Fibroblast of skin of right quadriceps (primary cell): Measurements from ENCODE around the gene KCNAB1.
A peak's percentile ranks its signal among the peaks of the same experiment; 100 is the strongest.

Experiments
- DNase-seq: peaks from one replicate; pipeline ENCODE4 v3.0.0-alpha.2; 2013

KCNAB1 gene

DNA sequence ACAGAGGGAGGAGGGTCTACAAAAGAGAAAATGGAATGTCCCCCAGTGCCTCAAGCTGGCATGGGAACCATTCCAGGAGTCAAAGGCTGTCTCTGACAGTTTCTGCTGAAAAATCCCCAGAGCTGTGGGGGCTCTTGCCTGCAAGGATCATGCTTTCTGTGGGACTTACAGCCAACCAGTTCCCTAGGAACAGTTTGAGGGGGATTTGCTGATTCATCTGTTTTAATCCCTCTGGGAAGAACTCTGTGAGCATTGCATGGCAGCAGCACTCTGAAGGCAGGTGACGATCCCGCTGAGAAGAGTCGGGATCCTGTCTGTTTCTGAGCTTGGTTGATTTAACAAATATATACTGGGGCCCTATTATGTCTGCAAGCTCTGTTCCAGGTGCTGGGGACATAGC, 258.5 kb downstream of the KCNAB1 start:
- DNase-seq: no peak

DNA sequence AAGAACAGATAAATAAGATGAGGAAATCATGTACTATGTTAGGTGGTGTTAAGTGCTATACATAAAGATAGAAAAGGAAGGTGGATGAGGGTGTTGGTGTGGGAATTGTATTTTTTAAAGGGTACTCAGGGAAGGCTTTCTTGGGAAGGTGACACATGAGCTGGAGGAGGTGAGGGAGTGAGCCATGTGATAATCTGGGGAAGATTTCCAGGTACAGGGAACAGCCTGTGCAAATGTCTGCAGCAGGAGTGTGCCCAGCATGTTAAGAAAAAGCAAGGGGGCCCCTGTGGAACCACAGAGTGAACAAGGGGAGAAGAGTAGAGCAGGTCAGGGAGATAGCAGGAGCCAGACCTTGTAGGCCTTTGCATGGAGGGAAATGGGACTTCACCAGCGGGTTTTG, 258.9 kb downstream of the KCNAB1 start:
- no peak for DNase-seq

GRCh38 chr3:156381253-156381652, 260.9 kb downstream of the KCNAB1 start:
- no peak for DNase-seq

- DNase-seq: peak; percentile 5
Observed at GRCh38 chr3:156382458-156383346, 262.3 kb downstream of the KCNAB1 start.

DNA sequence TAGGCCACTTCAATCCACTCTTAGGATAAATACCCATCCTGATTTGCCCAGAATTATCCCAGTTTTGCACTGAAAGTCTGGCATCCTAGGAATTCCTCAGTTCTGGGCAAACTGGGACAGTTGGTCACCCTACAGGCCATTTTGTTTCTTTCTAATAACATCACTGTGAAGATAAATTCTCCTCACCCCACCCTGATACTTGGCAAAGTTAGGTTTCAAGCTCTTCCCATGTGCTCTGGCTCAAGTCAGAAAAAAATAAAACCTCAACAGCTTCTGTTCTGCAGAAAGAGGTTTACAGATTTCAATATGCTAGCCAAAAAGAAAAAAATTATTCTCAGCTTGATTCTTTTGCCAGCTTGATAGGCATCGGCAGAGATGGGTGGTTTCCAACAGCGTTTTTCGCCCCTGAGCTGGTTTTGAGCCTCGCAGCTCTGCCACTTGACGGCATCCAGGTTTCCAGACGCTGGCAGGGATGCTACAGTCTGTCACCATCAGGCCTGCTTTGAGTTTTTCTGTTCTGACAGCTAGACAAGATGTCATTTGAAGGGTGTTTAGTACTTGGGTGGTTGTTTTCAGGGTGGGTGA, 263.2 kb downstream of the KCNAB1 start:
- DNase-seq: no peak

GRCh38 chr3:156388497-156389448, 268.4 kb downstream of the KCNAB1 start:
- peak; percentile 98 for DNase-seq

DNA sequence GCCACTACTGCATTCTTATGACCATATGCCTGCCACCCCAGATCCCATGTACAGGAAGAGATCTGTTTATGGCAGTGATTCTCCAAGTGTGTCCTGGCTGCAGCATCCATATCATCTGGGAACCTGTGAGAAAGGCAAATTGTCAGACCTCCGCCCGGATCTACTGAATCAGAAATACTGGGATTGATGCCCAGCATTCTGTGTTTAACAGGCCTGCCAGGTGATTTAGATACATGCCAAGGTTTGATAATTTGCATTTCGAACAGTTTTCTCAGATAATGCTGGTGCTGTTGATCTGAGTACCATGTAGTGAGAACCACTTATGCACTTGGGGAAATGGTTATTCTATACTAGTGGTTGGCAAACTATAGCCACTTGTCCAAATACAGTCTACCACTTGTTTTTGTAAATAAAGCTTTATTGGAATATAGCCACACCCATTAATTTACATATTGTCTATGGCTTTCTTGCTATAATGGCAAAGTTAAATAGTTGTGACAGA, 269.1 kb downstream of the KCNAB1 start:
- DNase-seq: no peak

- DNase-seq: no peak
Observed at GRCh38 chr3:156390846-156391245, 270.5 kb downstream of the KCNAB1 start.

DNA sequence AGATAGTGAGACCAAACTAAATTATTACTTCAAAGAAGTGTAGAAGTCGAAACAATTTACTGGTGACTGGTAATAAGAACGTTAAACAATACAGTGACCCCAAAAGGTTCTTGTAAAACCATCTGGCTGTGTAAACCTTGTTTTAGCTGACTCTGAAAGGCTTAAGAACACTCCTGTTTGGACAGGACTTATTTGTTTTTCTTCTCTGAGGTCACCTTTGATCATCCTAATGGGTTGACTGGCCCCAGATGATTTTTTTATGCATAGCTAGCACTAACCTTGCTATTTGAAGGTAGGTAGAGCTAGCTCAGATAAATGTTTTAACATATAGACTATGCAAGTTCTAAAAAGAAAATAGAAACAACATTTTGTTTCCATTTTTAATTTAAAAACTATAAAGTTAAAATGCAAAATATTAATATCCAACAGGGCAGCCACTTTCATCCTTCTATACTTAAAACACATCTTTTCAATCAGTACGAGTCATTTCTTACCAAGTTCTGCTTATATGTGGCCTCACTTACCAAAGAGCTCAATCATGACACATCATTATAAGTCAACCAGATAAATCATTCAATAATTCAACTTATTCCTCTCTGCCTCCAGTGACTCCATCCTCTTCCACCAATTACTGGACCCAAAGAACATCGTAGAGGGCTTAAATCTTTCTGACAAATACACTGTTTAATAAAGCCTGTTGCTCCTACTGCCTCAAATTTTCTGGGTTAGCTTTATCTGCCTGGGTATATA, 275.8 kb downstream of the KCNAB1 start:
- DNase-seq: peak; percentile 25

- DNase-seq: peak; percentile 79
Observed at GRCh38 chr3:156396851-156397250, 276.5 kb downstream of the KCNAB1 start.

- no peak for DNase-seq
Observed at GRCh38 chr3:156397534-156397933, 277.2 kb downstream of the KCNAB1 start.

GRCh38 chr3:156400062-156400461, 279.7 kb downstream of the KCNAB1 start:
- DNase-seq: no peak

DNA sequence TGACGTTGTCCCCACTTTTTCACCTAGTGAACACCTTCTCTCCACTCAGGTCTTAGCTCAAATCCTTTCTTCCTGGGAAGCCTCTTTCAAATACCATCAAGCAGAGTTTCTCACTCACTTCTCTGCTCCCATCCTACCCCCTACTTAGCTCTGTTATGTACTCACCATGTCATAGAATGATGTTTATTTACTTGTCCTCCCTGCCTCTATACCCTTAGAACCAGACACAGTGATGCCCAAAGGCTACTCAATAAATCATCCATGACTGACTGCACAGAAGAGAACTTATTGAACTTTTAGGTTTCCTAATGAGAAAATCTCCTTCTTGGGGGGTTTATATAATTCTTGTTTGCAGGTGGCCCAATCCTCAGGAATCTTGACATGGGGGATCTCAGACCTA, 280.4 kb downstream of the KCNAB1 start:
- DNase-seq: no peak

DNA sequence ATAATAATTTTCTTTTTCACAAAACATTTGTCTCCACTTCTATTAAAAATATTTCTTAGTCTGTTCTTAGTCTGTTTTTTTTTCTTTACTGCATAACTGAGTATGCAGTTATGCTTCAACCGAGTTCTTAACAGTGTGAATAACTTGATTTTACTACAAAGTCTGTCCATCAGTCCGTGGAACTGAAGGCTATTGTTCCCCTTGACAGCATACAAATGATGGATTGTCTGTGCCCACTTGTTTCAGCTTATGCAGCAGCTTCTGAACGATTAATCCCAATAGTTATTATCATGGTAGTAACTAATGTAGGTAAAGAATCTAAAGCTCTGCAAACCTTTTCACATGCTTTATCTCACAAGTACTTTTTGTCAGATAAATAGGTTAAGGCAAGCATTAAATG, 283.8 kb downstream of the KCNAB1 start:
- no peak for DNase-seq

- no peak for DNase-seq
Observed at GRCh38 chr3:156406393-156406792, 286.0 kb downstream of the KCNAB1 start.

DNA sequence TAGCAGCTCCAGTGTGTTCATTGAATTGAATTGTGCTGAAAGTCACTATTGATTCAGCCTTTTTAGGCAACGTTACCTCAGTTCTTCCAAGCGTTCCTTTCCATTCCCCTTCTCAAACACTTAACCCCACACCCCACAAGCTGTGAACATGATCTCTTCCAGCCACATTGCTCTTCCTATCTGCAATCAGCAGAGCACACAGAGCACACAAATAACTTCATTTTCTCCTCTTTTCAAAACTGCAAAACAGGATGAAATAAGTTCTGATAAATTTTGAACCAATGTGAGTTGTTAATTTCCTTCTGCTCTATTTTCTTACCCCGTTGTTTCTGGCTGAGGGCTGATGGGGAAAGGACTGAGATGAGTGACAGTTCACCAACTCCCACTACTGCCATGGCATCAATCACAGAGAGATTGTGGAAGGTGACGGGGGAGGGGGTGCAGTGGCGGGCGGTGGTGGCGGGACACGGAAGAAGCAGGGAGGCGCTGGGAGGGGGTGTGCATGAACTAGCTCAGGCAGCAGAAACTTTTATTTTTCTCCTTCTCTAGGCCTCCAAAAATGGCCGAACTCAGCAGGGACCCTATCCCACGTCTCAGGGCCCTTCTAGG, 287.3 kb downstream of the KCNAB1 start:
- no peak for DNase-seq

GRCh38 chr3:156409694-156410093, 289.3 kb downstream of the KCNAB1 start:
- no peak for DNase-seq

DNA sequence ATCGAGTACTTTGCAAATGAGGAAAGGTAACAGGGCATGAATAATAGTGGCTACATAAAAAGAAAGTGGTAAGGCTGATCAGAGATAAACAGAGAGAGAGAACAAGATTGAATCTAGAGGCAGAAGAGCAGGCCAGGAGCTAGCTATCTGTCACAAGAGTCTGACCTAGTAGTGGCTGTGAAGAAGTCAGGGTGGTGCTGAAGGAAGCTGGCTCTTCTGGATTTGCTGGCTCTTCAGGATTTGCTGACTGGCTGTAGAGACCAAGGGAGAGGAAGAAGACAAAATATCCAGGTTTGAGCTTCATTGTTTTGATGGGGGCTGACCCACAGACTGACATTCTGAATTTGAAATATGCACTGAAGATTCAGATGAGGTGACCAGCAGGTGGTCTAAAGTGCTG, 292.2 kb downstream of the KCNAB1 start:
- no peak for DNase-seq

DNA sequence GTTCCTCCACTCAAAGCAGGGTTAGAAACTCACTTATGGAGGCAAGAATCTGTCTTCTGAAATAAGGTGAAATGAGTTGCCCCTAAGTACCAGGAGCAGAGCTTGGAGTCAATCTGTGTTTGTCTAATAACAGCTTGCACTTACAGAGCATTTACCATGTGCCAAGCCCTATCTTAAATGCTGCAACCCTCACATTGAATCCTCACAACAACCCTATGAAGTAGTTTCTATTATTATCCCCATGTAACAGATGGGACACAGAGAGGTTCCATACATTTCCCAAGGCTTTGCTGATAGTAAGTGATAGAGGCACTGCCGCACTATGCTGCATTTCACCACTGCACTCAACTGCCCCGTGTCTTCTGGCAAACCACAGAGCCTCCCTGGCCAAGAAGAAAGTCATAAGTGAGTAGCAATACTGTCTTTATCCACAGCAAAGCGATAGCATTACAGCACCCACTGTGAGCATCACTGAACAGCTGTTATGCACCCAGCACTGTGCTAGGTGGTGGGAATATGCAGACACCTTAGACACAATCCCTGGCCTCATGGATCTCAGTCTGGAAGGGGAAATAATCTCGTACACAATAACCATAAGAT, 293.0 kb downstream of the KCNAB1 start:
- no peak for DNase-seq

GRCh38 chr3:156416846-156417558, 296.6 kb downstream of the KCNAB1 start:
- peak; percentile 7 for DNase-seq
